ENCODE measurements around the gene PRKRA.

Gene PRKRA

DNA sequence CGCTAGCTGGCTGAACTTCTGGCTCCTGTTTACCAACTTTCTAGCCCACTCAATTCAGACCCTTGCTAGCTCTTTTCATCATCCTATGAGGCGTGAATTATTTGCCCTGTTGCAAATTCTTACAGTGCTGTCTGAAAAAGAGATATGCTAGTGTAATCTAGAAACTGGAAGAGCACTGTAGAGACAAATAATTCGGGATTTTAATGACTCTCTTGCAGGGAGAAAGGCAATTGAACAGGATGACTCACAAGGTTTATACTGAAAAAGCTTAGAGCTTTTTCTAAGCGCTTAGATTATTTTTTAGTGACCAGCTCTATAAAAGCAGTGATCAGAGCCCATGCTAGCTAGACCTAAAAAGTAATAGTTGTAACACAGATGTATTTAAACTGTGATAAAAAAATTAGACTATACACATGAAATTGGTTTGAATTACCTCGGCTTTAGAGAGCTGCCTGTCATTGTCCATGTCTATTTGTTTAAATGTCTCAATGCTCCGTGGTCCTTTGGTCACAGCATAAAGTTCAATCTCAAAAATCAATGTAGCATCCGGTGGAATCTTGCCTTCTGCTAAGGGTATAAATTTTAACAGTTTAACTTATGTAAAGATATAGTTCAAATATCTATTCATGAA is 18.4 kb upstream of the PRKRA start:
- DNase-seq (ENCODE audit: low read depth): no peak
- no peak overlapping the region for H3K4me3 ChIP-seq (ENCODE audit: low read length)
- no peak for TF ChIP-seq CTCF (conservative IDR thresholded peaks at IDR 0.05; ENCODE audit: low read length)

DNA sequence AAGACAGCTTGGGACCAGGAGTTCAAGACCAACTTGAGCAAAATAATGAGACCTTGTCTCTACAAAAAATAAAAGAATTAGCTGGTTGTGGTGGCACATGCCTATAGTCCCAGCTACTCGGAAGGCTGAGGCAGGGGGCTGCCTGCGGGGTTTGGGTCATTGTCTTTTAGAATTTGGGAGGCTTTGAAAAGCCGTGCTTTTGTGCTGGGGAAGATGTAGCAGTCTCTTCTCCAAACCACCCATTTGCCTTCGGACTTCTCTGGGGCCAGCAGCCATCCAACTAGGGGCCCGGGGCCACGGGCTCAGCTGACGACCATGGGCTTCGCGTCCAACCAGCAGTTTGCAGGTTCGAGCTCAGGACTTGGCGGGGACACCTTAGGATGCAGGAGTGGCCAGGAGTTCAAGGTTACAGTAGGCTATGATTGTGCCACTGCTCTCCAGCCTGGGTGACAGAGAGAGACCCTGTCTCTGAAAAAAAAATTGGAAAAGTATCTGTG is 6.5 kb upstream of the PRKRA start:
- no peak for DNase-seq (ENCODE audit: low read depth)
- H3K4me3 ChIP-seq (ENCODE audit: low read length): no peak overlapping the region
- no peak for TF ChIP-seq CTCF (conservative IDR thresholded peaks at IDR 0.05; ENCODE audit: low read length)

GRCh38 chr2:178455947-178456346 is 5.0 kb upstream of the PRKRA start:
- H3K4me3 ChIP-seq (ENCODE audit: low read length): no peak overlapping the region
- no peak for TF ChIP-seq CTCF (conservative IDR thresholded peaks at IDR 0.05; ENCODE audit: low read length)
- DNase-seq (ENCODE audit: low read depth): no peak

DNA sequence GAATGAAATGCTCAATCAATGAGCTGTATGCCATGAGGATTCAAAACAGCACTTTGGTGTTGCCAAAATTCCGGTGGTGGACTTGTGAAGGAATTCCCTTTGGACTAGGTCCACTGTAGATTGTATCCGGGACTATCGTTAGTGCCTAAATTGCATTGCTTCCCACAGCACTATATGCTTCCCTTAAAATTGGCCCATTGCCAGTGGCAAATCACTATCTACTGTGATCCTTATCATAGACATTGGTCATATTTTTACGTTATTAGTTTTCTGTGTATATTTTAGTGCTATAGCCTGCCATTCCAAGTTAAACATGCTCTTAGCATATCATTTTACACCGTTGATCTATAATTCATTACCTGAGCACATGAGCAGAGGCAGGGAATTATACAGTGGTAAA is 1.9 kb upstream of the PRKRA start:
- no peak overlapping the region for H3K4me3 ChIP-seq (ENCODE audit: low read length)
- DNase-seq (ENCODE audit: low read depth): no peak
- no peak for TF ChIP-seq CTCF (conservative IDR thresholded peaks at IDR 0.05; ENCODE audit: low read length)

GRCh38 chr2:178452334-178452733 is 1.4 kb upstream of the PRKRA start:
- no peak for TF ChIP-seq CTCF (conservative IDR thresholded peaks at IDR 0.05; ENCODE audit: low read length)
- no peak for DNase-seq (ENCODE audit: low read depth)
- H3K4me3 ChIP-seq (ENCODE audit: low read length): no peak overlapping the region

- TF ChIP-seq CTCF (conservative IDR thresholded peaks at IDR 0.05; ENCODE audit: low read length): no peak
- H3K4me3 ChIP-seq (ENCODE audit: low read length): peak overlapping the region; percentile 78
- DNase-seq (ENCODE audit: low read depth): no peak
These were observed 526 bp downstream of the PRKRA start for GRCh38 chr2:178450524-178450773.

- peak overlapping the region; percentile 78 for H3K4me3 ChIP-seq (ENCODE audit: low read length)
- no peak for DNase-seq (ENCODE audit: low read depth)
- no peak for TF ChIP-seq CTCF (conservative IDR thresholded peaks at IDR 0.05; ENCODE audit: low read length)
These were observed 1.1 kb downstream of the PRKRA start for GRCh38 chr2:178449700-178450523.

Measured in AG10803 (cell line).